ENCODE data around the gene CASKIN1.

CASKIN1 gene

GRCh38 chr16:2184346-2184745 lies 12.1 kb downstream of the CASKIN1 start:
- Histone ChIP-seq H3F3A (ENCODE audit: low read depth) (no peaks in the 10 kb centered on the region), H4K20me1 (ENCODE audit: insufficient read depth, low read length, poor library complexity, severe bottlenecking) (no peaks in the 10 kb centered on the region), H3K4me3 (ENCODE audit: low read length, poor library complexity, severe bottlenecking) (no peak overlapping the region), H3K9ac (ENCODE audit: low read depth, low read length, poor library complexity, severe bottlenecking) (no peak overlapping the region), H2AFZ (ENCODE audit: low read length) (no peak overlapping the region), H3K4me2 (ENCODE audit: low read depth, low read length, poor library complexity, severe bottlenecking) (no peak overlapping the region), H3K9me2 (replicated peaks; ENCODE audit: low read depth, low read length) (no peaks in the 10 kb centered on the region), H3K4me1 (ENCODE audit: insufficient read depth, low read length, poor library complexity, severe bottlenecking) (no peaks in the 10 kb centered on the region), H3K36me3 (ENCODE audit: insufficient read depth, low read length) (no peaks in the 10 kb centered on the region), H3K9me3 (ENCODE audit: insufficient read depth, low read depth, low read length) (no peaks in the 10 kb centered on the region), H3K79me2 (ENCODE audit: insufficient read depth, low read length) (no peaks in the 10 kb centered on the region), H3K27me3 (ENCODE audit: insufficient read depth, low read length, poor library complexity, severe bottlenecking) (no peaks in the 10 kb centered on the region)
- TF ChIP-seq CTCF (conservative IDR thresholded peaks at IDR 0.05; ENCODE audit: low read length) (no peak), EZH2phosphoT487 (IDR thresholded peaks at IDR 0.05; ENCODE audit: borderline replicate concordance) (no peak)

- Histone ChIP-seq H3K4me1 (ENCODE audit: insufficient read depth, low read length, poor library complexity, severe bottlenecking) (no peaks in the 10 kb centered on the region), H3K4me3 (ENCODE audit: low read length, poor library complexity, severe bottlenecking) (no peak overlapping the region), H3K9ac (ENCODE audit: low read depth, low read length, poor library complexity, severe bottlenecking) (no peak overlapping the region), H3F3A (ENCODE audit: low read depth) (no peaks in the 10 kb centered on the region), H2AFZ (ENCODE audit: low read length) (no peak overlapping the region), H4K20me1 (ENCODE audit: insufficient read depth, low read length, poor library complexity, severe bottlenecking) (no peaks in the 10 kb centered on the region), H3K27me3 (ENCODE audit: insufficient read depth, low read length, poor library complexity, severe bottlenecking) (no peaks in the 10 kb centered on the region), H3K36me3 (ENCODE audit: insufficient read depth, low read length) (no peaks in the 10 kb centered on the region), H3K79me2 (ENCODE audit: insufficient read depth, low read length) (no peaks in the 10 kb centered on the region), H3K9me2 (replicated peaks; ENCODE audit: low read depth, low read length) (no peaks in the 10 kb centered on the region), H3K4me2 (ENCODE audit: low read depth, low read length, poor library complexity, severe bottlenecking) (no peak overlapping the region), H3K9me3 (ENCODE audit: insufficient read depth, low read depth, low read length) (no peaks in the 10 kb centered on the region)
- TF ChIP-seq CTCF (conservative IDR thresholded peaks at IDR 0.05; ENCODE audit: low read length) (no peak), EZH2phosphoT487 (IDR thresholded peaks at IDR 0.05; ENCODE audit: borderline replicate concordance) (no peak)
These were observed 12.7 kb downstream of the CASKIN1 start for GRCh38 chr16:2183671-2184070.

GRCh38 chr16:2181952-2182351 lies 14.5 kb downstream of the CASKIN1 start:
- no peaks in the 10 kb centered on the region for H3K9me3 ChIP-seq (ENCODE audit: insufficient read depth, low read depth, low read length)
- no peaks in the 10 kb centered on the region for H3K27me3 ChIP-seq (ENCODE audit: insufficient read depth, low read length, poor library complexity, severe bottlenecking)
- H3K79me2 ChIP-seq (ENCODE audit: insufficient read depth, low read length): no peaks in the 10 kb centered on the region
- no peaks in the 10 kb centered on the region for H3F3A ChIP-seq (ENCODE audit: low read depth)
- no peaks in the 10 kb centered on the region for H3K36me3 ChIP-seq (ENCODE audit: insufficient read depth, low read length)
- no peak overlapping the region for H3K4me2 ChIP-seq (ENCODE audit: low read depth, low read length, poor library complexity, severe bottlenecking)
- H3K9me2 ChIP-seq (replicated peaks; ENCODE audit: low read depth, low read length): no peaks in the 10 kb centered on the region
- H3K9ac ChIP-seq (ENCODE audit: low read depth, low read length, poor library complexity, severe bottlenecking): no peak overlapping the region
- H2AFZ ChIP-seq (ENCODE audit: low read length): no peak overlapping the region
- H4K20me1 ChIP-seq (ENCODE audit: insufficient read depth, low read length, poor library complexity, severe bottlenecking): no peaks in the 10 kb centered on the region
- TF ChIP-seq CTCF (conservative IDR thresholded peaks at IDR 0.05; ENCODE audit: low read length): no peak
- no peak for TF ChIP-seq EZH2phosphoT487 (IDR thresholded peaks at IDR 0.05; ENCODE audit: borderline replicate concordance)
- no peaks in the 10 kb centered on the region for H3K4me1 ChIP-seq (ENCODE audit: insufficient read depth, low read length, poor library complexity, severe bottlenecking)
- H3K4me3 ChIP-seq (ENCODE audit: low read length, poor library complexity, severe bottlenecking): no peak overlapping the region
